ENCODE results near the gene SMCR8. TPM values are rescaled to one million over a fixed set of nuclear protein-coding genes. Genes with fewer than 3 reads are reported as not detected.

SMCR8 gene
- total and polyA plus RNA-seq, 9 of the 15 experiments (the other 6 are each of a cell fraction or from before 2014, with no cell fraction given) = 0.25 to 8.8 (median 4.9) TPM

- POLR2A ChIA-PET = interaction anchor here (0.7 kb wide), 1 partner anchor 16 kb away, joined by 3 read pairs; no protein-coding TSS in a partner anchor
- no peaks in the 10 kb centered on the region for H3K9me3 ChIP-seq (replicated peaks; ENCODE audit: control insufficient read depth, insufficient read depth, low read depth, low read length)
- H4K20me1 ChIP-seq (replicated peaks; ENCODE audit: control insufficient read depth, insufficient read depth, low read length) = no peaks in the 10 kb centered on the region
- H3K27me3 ChIP-seq (ENCODE audit: control insufficient read depth in 2 of 2, insufficient read depth in 2 of 2, low read length in 2 of 2) = no peaks in the 10 kb centered on the region
- no peak overlapping the region; a peak in 1 of 4 replicates for H3K9ac ChIP-seq (ENCODE audit: insufficient read depth in 1 of 2, low read depth in 2 of 2, low read length in 2 of 2)
- H3K4me2 ChIP-seq (ENCODE audit: insufficient read depth, low read length) = no peak overlapping the region
- H3K36me3 ChIP-seq (ENCODE audit: control insufficient read depth, insufficient read depth, low read length) = peaks cover 57% of the 10 kb centered on the region; the same call in 2 of the 3 replicates
- no peak overlapping the region for H3K4me3 ChIP-seq
- in situ Hi-C loops (cut with MboI) = no loop called here
- ATAC-seq (no peak), DNase-seq (ENCODE audit: extremely low read depth in 1 of 4, low spot score in 3 of 4) (no peak), FAIRE-seq (no peak)
- CTCF ChIA-PET (ENCODE audit: low intra/inter-chr PET ratio) = no interaction called here
- no peaks in the 10 kb centered on the region; a peak in 1 of 5 replicates for H3K4me1 ChIP-seq (replicated peaks in 1 of 2; ENCODE audit: control insufficient read depth in 2 of 2, insufficient read depth in 2 of 2, low read length in 2 of 2)
- 75% methylated on average over 8 of the region's 9 CpGs for WGBS (ENCODE audit: insufficient coverage, low coverage, missing lambda C conversion rate)
- no peak overlapping the region for H2AFZ ChIP-seq (ENCODE audit: low read depth, low read length)
- H3K9me1 ChIP-seq (ENCODE audit: control insufficient read depth, insufficient read depth, low read length) = no peaks in the 10 kb centered on the region
- no peak overlapping the region for H3K27ac ChIP-seq (ENCODE audit: extremely low read depth, low read depth, low read length)
- no TSS peak for BruUV-seq (replicated peaks)
- intact Hi-C loops (cut with micrococcal nuclease) = no loop called here
- no peaks in the 10 kb centered on the region for H3K79me2 ChIP-seq (ENCODE audit: control insufficient read depth, insufficient read depth, low read length)
- TF ChIP-seq CBX3 (IDR thresholded peaks at IDR 0.05; ENCODE audit: borderline replicate concordance in 1 of 2, low read length in 2 of 2) (no peak), SMAD1 (IDR thresholded peaks at IDR 0.05; ENCODE audit: low read depth, low read length, partially characterized antibody) (no peak), PHB (CRISPR knock-in tag; IDR thresholded peaks at IDR 0.05) (no peak), FOXA3 (CRISPR knock-in tag; conservative IDR thresholded peaks at IDR 0.05 in 1 of 2, IDR thresholded peaks at IDR 0.05 in 1 of 2) (no peak), FOXJ3 (CRISPR knock-in tag; IDR thresholded peaks at IDR 0.05) (no peak), CHD4 (IDR thresholded peaks at IDR 0.05; ENCODE audit: insufficient read depth, insufficient replicate concordance, low read depth, low read length, poor library complexity, severe bottlenecking) (no peak), ZNF347 (CRISPR knock-in tag; IDR thresholded peaks at IDR 0.05; ENCODE audit: low read depth) (no peak), FIP1L1 (IDR thresholded peaks at IDR 0.05; ENCODE audit: low read depth, low read length, poor library complexity, severe bottlenecking) (no peak), RREB1 (CRISPR knock-in tag; IDR thresholded peaks at IDR 0.05) (no peak), ADNP (tag; IDR thresholded peaks at IDR 0.05) (no peak), KDM1A (IDR thresholded peaks at IDR 0.05) (no peak), PREB (CRISPR knock-in tag; IDR thresholded peaks at IDR 0.05) (no peak), MBD1 (CRISPR knock-in tag; IDR thresholded peaks at IDR 0.05) (no peak)
Observed at GRCh38 chr17:18331879-18332278, 16.8 kb downstream of the SMCR8 start.

Measured in K562 (cell line).